Endothelial cell (in vitro differentiated cells): Measurements from ENCODE around the gene ZNF91. TPM values are rescaled to one million over a fixed set of nuclear protein-coding genes. Genes with fewer than 3 reads are reported as not detected.

ENCODE experiments used
- DNase-seq: peaks from one replicate; pipeline ENCODE4 v3.0.0; 2021; ENCODE audit warnings: low spot score
- H3K27ac Mint-ChIP-seq: one replicate; pipeline ENCODE4 v1.8.0; 2021; ENCODE audit warnings: mixed read lengths, inconsistent platforms; ENCODE audit not compliant: unreplicated experiment
- H3K27me3 Mint-ChIP-seq: one replicate; pipeline ENCODE4 v1.8.0; 2021; ENCODE audit warnings: mild to moderate bottlenecking, moderate library complexity, mixed read lengths, inconsistent platforms; ENCODE audit not compliant: unreplicated experiment
- H3K36me3 Mint-ChIP-seq: one replicate; pipeline ENCODE4 v1.8.0; 2021; ENCODE audit warnings: mild to moderate bottlenecking, low read depth, mixed read lengths, inconsistent platforms; ENCODE audit not compliant: unreplicated experiment
- H3K4me1 Mint-ChIP-seq: one replicate; pipeline ENCODE4 v1.8.0; 2021; ENCODE audit warnings: mild to moderate bottlenecking, mixed read lengths, inconsistent platforms; ENCODE audit not compliant: unreplicated experiment
- H3K4me3 Mint-ChIP-seq: one replicate; pipeline ENCODE4 v1.8.0; 2021; ENCODE audit warnings: mild to moderate bottlenecking, mixed read lengths, inconsistent platforms; ENCODE audit not compliant: unreplicated experiment
- H3K9me3 Mint-ChIP-seq: one replicate; pipeline ENCODE4 v1.8.0; 2021; ENCODE audit warnings: mixed read lengths, inconsistent platforms; ENCODE audit not compliant: unreplicated experiment
- total RNA-seq: library from RNA; stranded (reverse); fragmentation: NEBNext Ultra II Directional; extraction: Animal tissue kit (Norgen Biotek cat#: 25700); gene quantifications from one replicate; pipeline ENCODE4 v1.2.1, GENCODE V29; 2021; ENCODE audit not compliant: unreplicated experiment
- TF ChIP-seq, protein P1 (sequence below): fragments of 200-600 bp; sonication (generic); IDR thresholded peaks from one replicate; pipeline ENCODE4 v1.5.0; 2021; ENCODE audit warnings: antibody characterized with exemption; ENCODE audit not compliant: unreplicated experiment

The ZNF91 gene
- total RNA-seq, 1 donor from 2014 or later, result 51.4 TPM

DNA sequence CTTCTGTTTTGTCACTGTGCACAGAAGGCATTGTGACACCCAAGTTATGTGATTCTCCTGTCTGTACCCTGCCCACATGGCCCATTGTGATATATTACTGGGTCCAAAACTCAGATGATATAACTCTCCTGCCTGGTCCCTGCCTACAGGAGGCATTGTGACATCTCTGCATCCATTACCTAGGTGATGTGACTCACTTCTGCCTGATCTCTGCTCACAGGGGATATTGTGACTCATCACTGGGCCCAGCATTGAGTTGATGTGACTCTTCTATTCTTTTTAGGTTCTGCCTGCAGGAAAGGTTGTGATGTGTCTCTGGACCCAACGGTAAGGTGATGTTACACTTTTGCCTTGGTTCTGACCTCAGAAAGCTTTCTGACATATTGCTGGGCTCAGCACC is 77.1 kb downstream of the ZNF91 start:
- Mint-ChIP-seq H3K36me3 (peaks cover 28% of the 10 kb centered on the region), H3K27me3 (peaks cover 10% of the 10 kb centered on the region), H3K27ac (no peak overlapping the region), H3K9me3 (peaks cover 9% of the 10 kb centered on the region), H3K4me1 (no peaks in the 10 kb centered on the region), H3K4me3 (no peak overlapping the region)
- TF ChIP-seq, protein P1, sequence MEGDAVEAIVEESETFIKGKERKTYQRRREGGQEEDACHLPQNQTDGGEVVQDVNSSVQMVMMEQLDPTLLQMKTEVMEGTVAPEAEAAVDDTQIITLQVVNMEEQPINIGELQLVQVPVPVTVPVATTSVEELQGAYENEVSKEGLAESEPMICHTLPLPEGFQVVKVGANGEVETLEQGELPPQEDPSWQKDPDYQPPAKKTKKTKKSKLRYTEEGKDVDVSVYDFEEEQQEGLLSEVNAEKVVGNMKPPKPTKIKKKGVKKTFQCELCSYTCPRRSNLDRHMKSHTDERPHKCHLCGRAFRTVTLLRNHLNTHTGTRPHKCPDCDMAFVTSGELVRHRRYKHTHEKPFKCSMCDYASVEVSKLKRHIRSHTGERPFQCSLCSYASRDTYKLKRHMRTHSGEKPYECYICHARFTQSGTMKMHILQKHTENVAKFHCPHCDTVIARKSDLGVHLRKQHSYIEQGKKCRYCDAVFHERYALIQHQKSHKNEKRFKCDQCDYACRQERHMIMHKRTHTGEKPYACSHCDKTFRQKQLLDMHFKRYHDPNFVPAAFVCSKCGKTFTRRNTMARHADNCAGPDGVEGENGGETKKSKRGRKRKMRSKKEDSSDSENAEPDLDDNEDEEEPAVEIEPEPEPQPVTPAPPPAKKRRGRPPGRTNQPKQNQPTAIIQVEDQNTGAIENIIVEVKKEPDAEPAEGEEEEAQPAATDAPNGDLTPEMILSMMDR, result no peak
- DNase-seq, result no peak

DNA sequence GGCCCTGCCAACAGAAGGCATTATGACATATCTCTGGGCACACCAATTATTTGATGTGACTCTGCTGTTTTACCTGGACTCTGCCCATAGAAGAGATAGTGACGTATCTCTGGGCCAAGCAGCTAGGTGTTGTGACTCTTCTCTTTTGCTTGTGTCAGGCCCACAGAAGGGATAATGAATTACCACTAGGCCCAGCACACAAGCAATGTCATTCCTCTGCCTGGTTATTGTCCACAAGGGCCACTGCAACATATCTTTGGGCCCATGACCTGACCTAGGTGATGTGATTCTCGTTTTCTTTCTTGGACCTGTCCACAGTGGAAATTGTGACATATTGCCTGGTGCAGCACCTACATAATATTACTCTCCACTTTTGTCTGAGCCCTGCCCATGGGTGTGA is 80.0 kb downstream of the ZNF91 start:
- no peaks in the 10 kb centered on the region for H3K27me3 Mint-ChIP-seq
- DNase-seq, result no peak
- no peaks in the 10 kb centered on the region for H3K4me1 Mint-ChIP-seq
- H3K4me3 Mint-ChIP-seq, result no peak overlapping the region
- peaks cover 17% of the 10 kb centered on the region for H3K36me3 Mint-ChIP-seq
- no peak overlapping the region for H3K27ac Mint-ChIP-seq
- TF ChIP-seq, protein P1, result no peak
- H3K9me3 Mint-ChIP-seq, result peaks cover 9% of the 10 kb centered on the region

DNA sequence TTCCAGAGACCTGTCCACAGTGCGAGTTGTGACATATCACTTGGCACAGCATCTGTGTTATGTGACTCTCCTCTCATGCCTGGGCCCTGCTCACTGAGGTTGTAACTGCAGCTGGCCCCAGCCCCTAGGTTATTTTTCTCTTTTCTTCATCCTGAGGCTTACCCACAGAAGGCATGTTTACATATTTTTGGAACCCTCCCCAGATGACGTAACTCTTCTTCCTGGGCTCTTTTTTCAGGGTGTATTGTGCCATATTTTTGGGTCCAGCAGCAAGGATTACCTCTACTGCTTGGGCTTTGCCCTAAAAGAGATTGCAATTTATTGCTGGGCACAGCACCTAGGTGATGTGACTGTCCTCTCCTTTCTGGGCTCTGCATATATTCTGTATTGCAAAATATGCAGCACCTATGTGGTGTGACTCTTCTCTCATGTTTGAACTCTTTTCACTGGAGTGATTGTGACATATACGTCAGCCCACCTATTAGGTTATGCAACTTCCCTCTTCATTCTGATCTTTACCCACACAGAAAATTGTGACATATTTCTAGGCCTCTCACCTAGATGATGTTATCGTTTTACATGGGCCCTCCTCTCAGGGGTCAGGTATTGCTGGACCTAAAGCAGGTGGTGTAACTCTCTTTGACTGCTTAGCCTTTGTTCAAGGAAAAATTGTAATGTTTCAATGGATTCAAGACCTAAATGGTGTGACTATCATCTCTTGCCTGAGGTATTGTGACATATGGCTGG is 80.6 kb downstream of the ZNF91 start:
- Mint-ChIP-seq H3K36me3 (peaks cover 17% of the 10 kb centered on the region), H3K4me3 (no peak overlapping the region), H3K27me3 (no peaks in the 10 kb centered on the region), H3K4me1 (no peaks in the 10 kb centered on the region), H3K27ac (no peak overlapping the region), H3K9me3 (peaks cover 9% of the 10 kb centered on the region)
- TF ChIP-seq, protein P1, result no peak
- DNase-seq, result no peak

DNA sequence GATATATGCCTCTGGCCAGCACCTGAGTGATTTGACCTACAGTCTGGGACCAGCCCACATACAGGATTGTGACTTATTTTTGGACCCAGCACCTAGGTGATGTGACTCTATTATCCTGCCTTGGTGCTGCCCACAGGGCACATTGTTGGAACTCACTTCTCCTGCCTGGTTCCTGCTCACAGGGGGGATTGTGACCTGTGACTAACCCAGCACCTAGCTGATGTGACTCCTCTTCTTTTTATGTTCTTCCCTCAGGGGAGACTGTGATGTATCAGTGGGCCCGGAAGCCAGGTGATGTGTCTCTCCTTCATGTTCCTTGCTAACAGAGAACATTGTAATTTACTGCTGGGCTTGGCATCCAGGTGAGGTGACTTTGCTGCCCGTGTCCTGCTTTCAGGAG is 82.1 kb downstream of the ZNF91 start:
- Mint-ChIP-seq H3K9me3 (peaks cover 8% of the 10 kb centered on the region), H3K4me1 (no peaks in the 10 kb centered on the region), H3K4me3 (no peak overlapping the region), H3K36me3 (peaks cover 8% of the 10 kb centered on the region), H3K27ac (no peak overlapping the region), H3K27me3 (no peaks in the 10 kb centered on the region)
- DNase-seq, result no peak
- TF ChIP-seq, protein P1, result no peak

DNA sequence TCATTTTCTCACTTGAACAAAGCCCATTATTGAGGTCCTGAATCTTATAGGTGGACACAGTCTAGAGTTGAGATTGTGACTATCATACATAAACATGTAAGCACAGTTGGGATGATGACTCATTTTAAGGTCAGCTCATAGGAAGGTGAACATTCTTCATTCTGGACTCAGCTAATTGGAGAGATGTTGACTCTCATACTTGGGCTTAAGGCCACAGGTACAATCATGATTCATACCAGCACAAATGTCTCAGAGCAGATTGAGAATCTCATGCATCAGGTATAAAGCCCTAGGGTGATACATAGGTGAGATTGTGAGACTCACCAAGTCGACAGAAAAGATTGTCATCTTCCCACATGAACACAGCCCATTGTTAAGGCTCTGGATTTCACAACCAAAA is 82.8 kb downstream of the ZNF91 start:
- Mint-ChIP-seq H3K4me1 (no peaks in the 10 kb centered on the region), H3K27me3 (no peaks in the 10 kb centered on the region), H3K4me3 (no peak overlapping the region), H3K9me3 (peaks cover 12% of the 10 kb centered on the region), H3K27ac (no peak overlapping the region), H3K36me3 (peaks cover 10% of the 10 kb centered on the region)
- TF ChIP-seq, protein P1, result no peak
- no peak for DNase-seq
